GM19468 (cell line): ENCODE measurements around the gene ZNF513.
A peak's percentile ranks its signal among the peaks of the same experiment; 100 is the strongest.

Source experiments
- ATAC-seq: cut with Tn5 transposase; IDR thresholded peaks from one replicate; pipeline ENCODE4 v1.9.1; 2021; ENCODE audit warnings: mild to moderate bottlenecking, moderate library complexity, moderate number of reproducible peaks; ENCODE audit not compliant: unreplicated experiment; ENCODE audit errors: extremely low read depth

Gene ZNF513

GRCh38 chr2:27390822-27391679, 10.5 kb upstream of the ZNF513 start:
- no peak for ATAC-seq

GRCh38 chr2:27381577-27382181, 1.1 kb upstream of the ZNF513 start:
- no peak for ATAC-seq

DNA sequence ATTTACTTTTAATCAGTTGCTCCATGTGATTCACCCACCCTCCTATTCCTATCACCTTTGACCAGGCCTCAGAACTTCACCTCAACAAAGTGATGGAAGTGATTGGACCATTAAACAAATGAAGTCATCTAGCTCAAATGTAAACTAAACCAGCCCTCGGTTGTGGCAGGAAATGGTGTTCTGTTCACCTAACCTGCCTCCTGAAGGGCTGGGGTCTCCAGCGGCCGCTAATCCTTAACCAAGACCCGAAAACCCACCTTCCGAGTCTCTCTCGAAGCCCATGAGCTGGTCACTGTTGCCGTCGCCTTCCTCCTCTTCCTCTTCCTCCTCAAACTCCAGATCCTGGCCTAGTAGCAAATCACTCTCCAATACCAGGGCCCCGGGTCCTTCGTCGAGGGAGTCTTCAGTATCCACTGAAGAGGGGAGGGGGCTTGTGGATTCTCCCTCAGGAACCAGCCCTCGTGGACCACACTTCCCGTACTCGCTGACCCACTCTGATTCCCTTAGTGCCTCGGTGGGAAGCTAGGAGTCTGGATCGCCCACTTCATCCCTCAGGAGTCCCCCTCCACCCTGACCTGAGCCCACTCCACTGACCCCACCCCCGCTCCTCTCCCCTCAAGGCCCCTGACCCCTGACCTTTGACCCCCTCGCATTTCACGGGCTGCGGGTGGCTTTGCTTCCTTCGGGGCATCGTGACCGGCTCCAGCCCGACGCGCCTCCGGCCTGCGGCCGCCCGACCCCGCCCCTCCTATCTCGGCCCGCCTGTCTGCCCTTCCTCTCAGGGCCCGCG, 503 bp downstream of the ZNF513 start:
- no peak for ATAC-seq

DNA sequence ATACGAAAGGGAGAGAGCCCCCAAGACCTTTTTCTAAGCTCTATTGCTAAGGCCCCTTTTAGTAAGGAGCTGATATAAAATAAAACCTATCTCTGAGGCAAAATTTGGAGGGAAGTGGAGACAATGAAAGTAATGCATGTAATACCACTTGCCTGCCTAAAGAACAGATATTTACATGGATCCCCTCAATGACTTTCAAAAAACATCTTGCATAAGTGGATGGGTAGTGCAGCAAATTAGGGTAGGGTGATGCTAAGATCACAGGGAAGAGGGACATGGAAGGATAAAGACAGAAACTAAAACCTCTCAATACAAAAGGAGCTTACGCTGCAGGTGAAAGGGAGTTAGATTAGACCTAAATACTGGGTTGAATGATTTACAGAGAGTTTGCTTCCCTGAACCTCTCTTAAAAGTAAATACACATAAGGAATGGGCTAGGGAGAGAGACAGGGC, 1.1 kb downstream of the ZNF513 start:
- ATAC-seq = no peak

DNA sequence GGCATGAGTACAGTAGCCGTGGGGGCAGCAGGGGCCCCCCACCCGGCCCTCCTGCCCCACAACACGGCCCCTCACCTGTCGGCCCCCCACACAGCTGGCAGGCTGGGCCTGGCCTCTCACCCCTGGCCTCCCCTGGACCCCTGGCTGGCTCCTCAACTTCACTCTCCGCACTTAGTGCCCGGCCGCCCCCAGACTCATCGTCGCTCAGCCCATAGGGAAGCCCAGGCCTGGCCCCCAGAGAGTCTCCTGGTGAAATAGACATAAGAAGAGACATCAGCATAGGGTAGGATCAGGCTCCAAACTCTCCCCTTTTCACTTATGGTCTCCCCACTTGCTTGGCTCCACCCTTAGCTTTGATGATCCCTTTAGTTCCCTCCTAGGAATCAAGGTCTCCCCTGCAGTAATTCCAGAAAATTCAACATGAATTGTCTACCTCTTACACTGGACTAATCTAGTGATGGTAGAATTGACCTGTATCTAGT, 1.7 kb downstream of the ZNF513 start:
- ATAC-seq = no peak

GRCh38 chr2:27378096-27378808, 2.3 kb downstream of the ZNF513 start:
- no peak for ATAC-seq

GRCh38 chr2:27377618-27378095, 2.9 kb downstream of the ZNF513 start:
- no peak for ATAC-seq

GRCh38 chr2:27376866-27377617, 3.5 kb downstream of the ZNF513 start:
- ATAC-seq = no peak

GRCh38 chr2:27376151-27376865, 4.2 kb downstream of the ZNF513 start:
- no peak for ATAC-seq

DNA sequence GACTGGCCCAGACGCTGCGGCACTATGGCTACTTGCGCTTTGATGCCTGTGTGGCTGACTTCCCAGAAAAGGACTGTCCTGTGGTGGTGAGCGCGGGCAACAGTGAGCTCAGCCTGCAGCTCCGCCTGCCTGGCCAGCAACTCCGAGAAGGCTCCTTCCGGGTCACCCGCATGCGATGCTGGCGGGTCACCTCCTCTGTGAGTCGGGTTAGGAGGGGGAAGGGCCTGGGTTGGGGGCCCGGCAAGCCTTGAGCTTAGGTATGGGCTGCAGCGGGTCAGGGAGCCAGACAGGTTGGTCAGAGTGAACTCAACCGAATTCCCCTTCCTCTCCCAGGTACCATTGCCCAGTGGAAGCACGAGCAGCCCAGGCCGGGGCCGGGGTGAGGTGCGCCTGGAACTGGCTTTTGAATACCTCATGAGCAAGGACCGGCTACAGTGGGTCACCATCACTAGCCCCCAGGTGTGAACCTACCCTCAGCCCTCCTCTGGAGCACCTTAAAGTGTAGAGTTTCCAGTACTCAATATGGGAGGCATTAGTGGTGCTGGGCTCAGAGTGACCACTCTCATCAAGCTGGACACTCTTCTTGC, 4.9 kb downstream of the ZNF513 start:
- ATAC-seq = no peak

- no peak for ATAC-seq
Observed at GRCh38 chr2:27373567-27373966, 7.0 kb downstream of the ZNF513 start.

DNA sequence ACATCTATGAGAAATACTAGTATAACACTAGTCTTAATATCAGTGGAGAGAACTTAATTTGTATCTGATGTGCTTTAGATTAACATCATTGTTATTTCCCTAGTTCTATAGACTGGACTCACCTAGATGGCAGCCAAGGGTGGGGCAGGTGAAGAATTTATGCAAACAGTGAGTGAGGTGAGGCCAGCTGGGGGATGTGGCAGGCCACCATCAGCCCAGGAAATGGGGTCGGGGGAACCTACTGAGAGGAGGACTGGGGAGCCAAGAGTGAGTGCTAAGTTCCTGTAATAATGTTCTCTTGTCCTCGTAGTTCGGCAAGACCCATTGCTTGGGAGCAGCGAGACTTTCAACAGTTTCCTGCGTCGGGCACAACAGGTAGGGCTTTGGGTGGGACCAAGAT, 7.6 kb downstream of the ZNF513 start:
- no peak for ATAC-seq

DNA sequence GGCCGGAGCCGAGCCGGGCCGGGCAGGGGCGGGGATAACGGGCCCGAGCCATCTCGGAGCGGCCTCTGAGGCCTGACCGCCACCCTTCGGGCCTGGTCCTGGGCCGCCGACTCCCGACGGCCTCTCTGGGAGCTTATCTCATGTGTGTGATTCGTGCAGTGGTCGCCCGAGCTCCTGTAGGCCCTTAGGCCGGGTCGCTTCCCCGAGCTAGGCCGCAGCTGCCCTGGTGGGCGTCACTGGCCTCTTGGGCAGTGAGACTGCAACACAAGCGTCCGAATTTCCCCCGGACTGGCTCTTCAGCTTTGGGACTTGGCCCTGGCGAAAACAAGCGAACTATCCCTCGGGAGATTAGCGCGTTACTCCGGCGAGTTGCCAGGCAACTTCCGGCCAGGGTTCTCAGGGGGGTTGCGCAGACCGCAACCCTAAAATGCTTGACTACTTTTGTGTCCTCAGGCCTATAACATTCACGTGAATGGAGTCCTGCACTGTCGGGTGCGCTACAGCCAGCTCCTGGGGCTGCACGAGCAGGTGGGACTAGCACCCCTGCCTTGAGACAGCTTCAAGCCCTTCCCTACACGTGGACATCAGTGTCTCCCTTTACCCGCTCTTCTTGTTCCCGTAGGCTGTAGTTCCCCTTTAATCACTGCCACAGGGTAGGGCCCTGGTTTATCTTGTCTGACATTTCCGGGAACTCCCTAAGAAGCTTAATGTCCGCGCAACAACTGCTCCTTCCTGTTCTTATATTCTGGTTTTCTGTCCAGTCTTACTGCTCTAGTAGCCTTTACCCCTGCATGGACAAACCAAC, 9.5 kb downstream of the ZNF513 start:
- no peak for ATAC-seq

GRCh38 chr2:27370026-27370815, 10.3 kb downstream of the ZNF513 start, which contains the start of the genes EIF2B4 and SNX17:
EIF2B4 (minus strand) TSS chr2:27370338; CDS start chr2:27370314, 24 bp downstream.
SNX17 (plus strand) TSS chr2:27370616; CDS start chr2:27370744, 128 bp downstream.
- ATAC-seq = peak; percentile 88

DNA sequence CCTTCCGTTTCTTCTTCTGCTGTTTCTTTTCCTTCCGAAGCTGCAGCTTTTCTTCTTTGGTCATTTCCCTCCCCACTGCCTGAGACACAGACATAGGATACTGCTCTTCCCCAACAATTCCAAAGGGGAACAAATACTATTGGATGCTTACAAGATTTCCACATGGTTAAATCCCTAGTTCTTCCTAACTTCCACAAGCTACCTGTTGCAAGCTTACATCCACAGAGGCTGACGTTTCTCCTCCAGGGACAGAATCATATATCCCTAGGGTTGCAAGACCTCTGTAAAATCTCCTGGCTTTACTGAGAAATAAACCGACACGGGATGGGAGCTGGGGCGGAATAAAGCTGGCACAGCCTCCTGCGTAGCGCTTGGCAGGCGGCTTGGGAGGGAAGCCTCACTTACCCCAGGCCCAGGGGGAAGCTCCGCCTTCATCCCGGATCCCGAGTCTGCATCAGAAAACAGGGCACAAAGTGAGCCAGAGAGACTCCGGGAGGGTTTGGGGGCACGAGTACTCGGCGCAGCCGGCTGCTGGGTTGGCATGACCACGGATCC, 11.0 kb downstream of the ZNF513 start:
- ATAC-seq = no peak

DNA sequence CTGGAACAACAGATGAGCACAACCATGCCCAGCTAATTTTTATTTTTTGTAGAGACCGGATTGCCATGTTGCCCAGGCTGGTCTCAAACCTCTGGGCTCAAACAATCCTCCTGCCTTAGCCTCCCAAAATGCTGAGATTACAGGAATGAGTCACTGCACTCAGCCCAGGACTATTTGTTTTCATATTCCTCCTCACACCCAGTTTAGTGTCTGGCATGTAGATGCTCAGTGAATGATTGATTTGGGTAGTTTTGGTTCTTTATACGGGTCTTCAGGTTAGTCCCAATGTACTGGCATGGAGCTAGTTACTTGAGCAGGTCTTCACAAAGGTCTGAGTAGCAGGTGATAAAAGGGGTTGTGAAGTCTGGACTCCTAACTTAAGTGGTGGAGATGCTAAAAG, 16.6 kb downstream of the ZNF513 start:
- no peak for ATAC-seq
